Mucosa of descending colon (tissue), 3 donors: ENCODE measurements around the gene C2orf92. TPM values are rescaled to one million over a fixed set of nuclear protein-coding genes. Genes with fewer than 3 reads are reported as not detected.

Experiments
- ATAC-seq: fragments of 200-7000 bp; cut with Tn5 transposase; one replicate; pipeline ENCODE4 v1.9.1; 2020; ENCODE audit warnings: mild to moderate bottlenecking, moderate library complexity
- DNase-seq, 3 donors: peaks; one replicate each; pipeline ENCODE4 v3.0.0-alpha.2; 2020
- H3K36me3 ChIP-seq: fragments of 200-600 bp; one replicate; pipeline ENCODE4 v1.8.0; 2021; ENCODE audit warnings: low read depth, mild to moderate bottlenecking
- H3K4me1 ChIP-seq: fragments of 200-600 bp; one replicate; pipeline ENCODE4 v1.8.0; 2021; ENCODE audit warnings: low read depth, mild to moderate bottlenecking
- H3K4me3 ChIP-seq: fragments of 200-600 bp; one replicate; pipeline ENCODE4 v1.8.0; 2021; ENCODE audit warnings: mild to moderate bottlenecking
- H3K9me3 ChIP-seq: fragments of 200-600 bp; one replicate; pipeline ENCODE4 v1.8.0; 2021; ENCODE audit warnings: mild to moderate bottlenecking
- intact Hi-C, 2 donors: fragments of 100-400 bp; cut with DNase I in 1 of 2; cut with micrococcal nuclease in 1 of 2; formaldehyde crosslinking; loops; one replicate each; pipeline versions ENCODE4 v1.11.0 to v1.11.1; 2022; cut with DNase I, micrococcal nuclease
- total RNA-seq, 3 donors: library from RNA; stranded (reverse); fragmentation: NEBNext Ultra II Directional in 2 of 3; extraction: Animal tissue kit (Norgen Biotek cat#: 25700) in 2 of 3; gene quantifications; one replicate each; pipeline versions ENCODE4 v1.2.1 to v1.2.4, GENCODE V29; 2021 to 2023
- TF ChIP-seq, protein P1 (sequence below): fragments of 200-600 bp; IDR thresholded peaks from one replicate; pipeline ENCODE4 v1.8.0; 2022; ENCODE audit warnings: antibody characterized with exemption, mild to moderate bottlenecking
- donor health status: DM: no; HTN: no; CAD: no; lungs with moderate emphysema.
- donor health status: DM: no; HTN: no; CAD: no.
- donor health status: DM: no; HTN: yes; CAD: no.

The C2orf92 gene
- total RNA-seq, 3 donors from 2014 or later, result 8.7 to 12.5 (median 11.7) TPM

DNA sequence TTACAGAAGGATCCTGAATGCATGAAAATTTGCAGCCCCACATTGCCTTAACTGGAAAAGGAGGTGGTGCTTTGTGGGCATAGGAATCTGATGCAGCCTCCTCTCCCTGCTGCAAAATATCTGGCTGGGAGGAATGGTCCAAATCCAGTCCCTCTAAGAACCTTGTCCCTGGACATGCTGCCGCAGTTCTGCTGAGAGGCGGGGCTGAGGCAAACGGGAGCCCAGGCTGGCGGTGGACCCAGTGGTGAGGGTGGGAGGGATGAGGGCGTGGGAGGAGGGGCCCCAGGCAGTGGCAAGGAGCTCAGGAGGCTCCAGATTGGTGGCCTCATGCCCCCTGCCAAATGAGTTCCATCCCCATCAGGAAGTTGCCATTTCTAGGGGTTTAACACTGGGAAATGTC, 80.1 kb downstream of the C2orf92 start:
- DNase-seq, result no peak
- Histone ChIP-seq H3K9me3 (no peaks in the 10 kb centered on the region), H3K36me3 (no peaks in the 10 kb centered on the region), H3K4me1 (no peaks in the 10 kb centered on the region), H3K4me3 (no peak overlapping the region)
- no peak for ATAC-seq
- intact Hi-C loops, result no loop called here
- TF ChIP-seq, protein P1, sequence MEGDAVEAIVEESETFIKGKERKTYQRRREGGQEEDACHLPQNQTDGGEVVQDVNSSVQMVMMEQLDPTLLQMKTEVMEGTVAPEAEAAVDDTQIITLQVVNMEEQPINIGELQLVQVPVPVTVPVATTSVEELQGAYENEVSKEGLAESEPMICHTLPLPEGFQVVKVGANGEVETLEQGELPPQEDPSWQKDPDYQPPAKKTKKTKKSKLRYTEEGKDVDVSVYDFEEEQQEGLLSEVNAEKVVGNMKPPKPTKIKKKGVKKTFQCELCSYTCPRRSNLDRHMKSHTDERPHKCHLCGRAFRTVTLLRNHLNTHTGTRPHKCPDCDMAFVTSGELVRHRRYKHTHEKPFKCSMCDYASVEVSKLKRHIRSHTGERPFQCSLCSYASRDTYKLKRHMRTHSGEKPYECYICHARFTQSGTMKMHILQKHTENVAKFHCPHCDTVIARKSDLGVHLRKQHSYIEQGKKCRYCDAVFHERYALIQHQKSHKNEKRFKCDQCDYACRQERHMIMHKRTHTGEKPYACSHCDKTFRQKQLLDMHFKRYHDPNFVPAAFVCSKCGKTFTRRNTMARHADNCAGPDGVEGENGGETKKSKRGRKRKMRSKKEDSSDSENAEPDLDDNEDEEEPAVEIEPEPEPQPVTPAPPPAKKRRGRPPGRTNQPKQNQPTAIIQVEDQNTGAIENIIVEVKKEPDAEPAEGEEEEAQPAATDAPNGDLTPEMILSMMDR, result no peak

DNA sequence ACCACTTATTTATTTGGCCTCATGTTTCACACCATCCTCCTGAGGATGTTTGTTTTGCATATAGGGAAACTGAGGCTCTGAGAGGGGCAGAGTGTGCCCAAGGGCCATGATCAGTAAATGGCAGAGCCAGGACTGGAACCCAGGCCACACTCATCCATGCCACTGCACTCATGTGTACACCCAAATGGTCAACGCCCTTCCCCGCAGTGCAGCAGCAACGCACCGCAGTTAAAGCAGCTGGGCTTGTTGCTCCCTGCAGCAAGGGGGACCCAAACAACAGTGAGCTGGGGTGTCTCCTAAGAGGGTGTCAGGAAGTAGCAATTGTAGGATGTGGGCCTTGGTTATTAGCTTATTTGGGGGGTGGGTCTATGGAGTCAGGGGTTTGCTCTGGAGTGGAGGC, 80.5 kb downstream of the C2orf92 start:
- intact Hi-C loops, result no loop called here
- TF ChIP-seq, protein P1, result no peak
- Histone ChIP-seq H3K36me3 (no peaks in the 10 kb centered on the region), H3K4me3 (no peak overlapping the region), H3K4me1 (no peaks in the 10 kb centered on the region), H3K9me3 (no peaks in the 10 kb centered on the region)
- no peak for DNase-seq
- ATAC-seq, result no peak

DNA sequence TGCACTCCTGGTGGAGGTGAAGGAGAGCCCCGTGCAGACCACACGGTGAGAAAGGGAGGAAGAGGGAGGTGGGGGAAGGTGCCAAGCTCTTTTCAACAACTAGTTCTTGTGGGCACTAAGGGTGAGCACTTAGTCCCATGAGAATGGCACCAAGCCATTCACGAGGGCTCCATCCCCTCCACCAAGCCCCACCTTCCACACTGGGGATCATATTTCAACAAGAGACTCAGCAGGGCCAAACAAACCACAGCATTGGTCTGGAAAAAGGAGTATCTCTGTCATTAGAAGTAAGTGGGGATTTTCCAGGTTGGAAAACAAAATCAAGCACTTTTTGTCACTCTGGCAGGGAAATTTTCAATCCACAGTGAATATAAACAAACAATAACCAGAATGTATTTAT, 82.2 kb downstream of the C2orf92 start:
- H3K4me3 ChIP-seq, result no peak overlapping the region
- TF ChIP-seq, protein P1, result no peak
- ATAC-seq, result no peak
- no peaks in the 10 kb centered on the region for H3K4me1 ChIP-seq
- no peaks in the 10 kb centered on the region for H3K9me3 ChIP-seq
- intact Hi-C loops, result no loop called here
- DNase-seq, result no peak
- H3K36me3 ChIP-seq, result no peaks in the 10 kb centered on the region

Other genes with a start within 250 kb of the C2orf92 start
- gene ANKRD36B, start 79.8 kb upstream of the C2orf92 start, total RNA-seq, result 10 to 100 TPM; 23.1 to 37.8 (median 23.1) TPM
- gene COX5B, start 23.7 kb upstream of the C2orf92 start, total RNA-seq, result 100 to 1,000 TPM; 410 to 732 (median 521) TPM
- gene ACTR1B, start 5.7 kb upstream of the C2orf92 start, total RNA-seq, result 10 to 100 TPM; 63.4 to 79.7 (median 78.3) TPM
- 1 to 10 TPM; 3.5 to 7.5 (median 5.4) TPM for gene ZAP70, start 43.9 kb downstream of the C2orf92 start, total RNA-seq